Activated naive CD8-positive, alpha-beta T cell treated with anti-CD3 and anti-CD28 coated beads, Interleukin-2, amount 50 U/mL, for 24 hours (primary cell): ENCODE results near the gene FANCC.

Source experiments
- ATAC-seq: fragments of 150-1000 bp; cut with Tn5 transposase; one replicate; pipeline ENCODE4 v1.10.0; 2021
- DNase-seq: peaks from one replicate; pipeline ENCODE4 v3.0.0; 2021
- H3K27ac Mint-ChIP-seq: one replicate; pipeline ENCODE4 v1.8.0; 2021; ENCODE audit warnings: mild to moderate bottlenecking, mixed read lengths
- H3K27me3 Mint-ChIP-seq: one replicate; pipeline ENCODE4 v1.8.0; 2021; ENCODE audit warnings: mixed read lengths
- H3K36me3 Mint-ChIP-seq: one replicate; pipeline ENCODE4 v1.8.0; 2021; ENCODE audit warnings: low read depth, mixed read lengths
- H3K4me1 Mint-ChIP-seq: one replicate; pipeline ENCODE4 v1.8.0; 2021; ENCODE audit warnings: mixed read lengths
- H3K4me3 Mint-ChIP-seq: one replicate; pipeline ENCODE4 v1.8.0; 2021; ENCODE audit warnings: mild to moderate bottlenecking, moderate library complexity, mixed read lengths
- H3K9me3 Mint-ChIP-seq: one replicate; pipeline ENCODE4 v1.8.0; 2021; ENCODE audit warnings: mixed read lengths

The FANCC gene

DNA sequence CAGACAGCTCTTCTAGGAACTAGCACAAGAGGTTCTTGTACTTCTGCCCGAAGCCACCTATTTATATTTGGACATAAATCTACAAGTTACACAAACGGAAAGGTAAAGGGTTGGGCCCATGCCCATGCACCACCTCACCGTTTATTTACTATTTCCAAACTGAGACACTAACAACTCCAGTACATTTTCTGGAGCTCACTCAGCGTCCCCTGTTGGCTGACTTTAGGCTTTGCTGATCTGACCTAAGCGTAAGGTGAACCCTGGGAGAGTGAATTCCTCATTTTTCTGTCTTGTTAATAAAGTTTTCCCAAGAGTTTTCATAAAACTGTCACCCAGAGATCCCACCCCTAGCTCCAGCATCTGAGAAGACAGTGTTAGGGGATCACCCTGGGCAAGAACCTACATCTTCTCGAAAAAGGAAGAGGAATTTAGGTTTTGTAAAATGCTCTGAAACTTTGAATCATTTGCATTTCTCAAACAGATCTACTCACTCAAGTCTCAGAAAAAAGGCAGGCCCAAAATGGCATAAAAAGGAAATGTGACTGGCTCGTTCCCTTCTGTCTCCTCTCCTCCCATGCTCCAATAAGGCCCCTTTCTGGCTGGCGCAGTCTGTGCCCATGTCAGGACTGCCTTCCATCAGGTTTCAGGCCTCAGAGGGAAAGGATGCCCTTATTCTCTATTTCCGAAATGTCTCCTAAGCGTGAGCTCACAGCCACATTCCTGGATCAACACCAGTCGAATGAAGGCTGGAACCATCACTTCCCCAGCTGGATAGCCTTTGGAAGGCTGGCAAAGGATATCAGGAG lies 201.3 kb downstream of the FANCC start:
- Mint-ChIP-seq H3K4me3 (no peak overlapping the region), H3K36me3 (no peaks in the 10 kb centered on the region), H3K4me1 (no peaks in the 10 kb centered on the region), H3K27ac (no peak overlapping the region), H3K27me3 (no peaks in the 10 kb centered on the region), H3K9me3 (no peaks in the 10 kb centered on the region)
- ATAC-seq (no peak), DNase-seq (no peak)

GRCh38 chr9:95115104-95115503 lies 202.4 kb downstream of the FANCC start:
- no peak for ATAC-seq
- H3K4me3 Mint-ChIP-seq, result no peak overlapping the region
- no peaks in the 10 kb centered on the region for H3K4me1 Mint-ChIP-seq
- H3K36me3 Mint-ChIP-seq, result no peaks in the 10 kb centered on the region
- no peak for DNase-seq
- no peaks in the 10 kb centered on the region for H3K9me3 Mint-ChIP-seq
- H3K27ac Mint-ChIP-seq, result no peak overlapping the region
- no peaks in the 10 kb centered on the region for H3K27me3 Mint-ChIP-seq

GRCh38 chr9:95112436-95113280 lies 204.9 kb downstream of the FANCC start:
- no peaks in the 10 kb centered on the region for H3K36me3 Mint-ChIP-seq
- H3K4me3 Mint-ChIP-seq, result no peak overlapping the region
- H3K27ac Mint-ChIP-seq, result no peak overlapping the region
- no peak for DNase-seq
- H3K4me1 Mint-ChIP-seq, result no peaks in the 10 kb centered on the region
- no peaks in the 10 kb centered on the region for H3K27me3 Mint-ChIP-seq
- ATAC-seq, result no peak
- H3K9me3 Mint-ChIP-seq, result no peaks in the 10 kb centered on the region

- Mint-ChIP-seq H3K9me3 (no peaks in the 10 kb centered on the region), H3K4me1 (no peaks in the 10 kb centered on the region), H3K4me3 (no peak overlapping the region)
Measured at GRCh38 chr9:95111716-95112115, 205.8 kb downstream of the FANCC start.

GRCh38 chr9:95110921-95111525 lies 206.5 kb downstream of the FANCC start:
- DNase-seq (no peak), ATAC-seq (no peak)
- H3K4me1 Mint-ChIP-seq, result no peaks in the 10 kb centered on the region
- H3K27ac Mint-ChIP-seq, result no peak overlapping the region
- no peaks in the 10 kb centered on the region for H3K9me3 Mint-ChIP-seq
- H3K4me3 Mint-ChIP-seq, result no peak overlapping the region
- no peaks in the 10 kb centered on the region for H3K27me3 Mint-ChIP-seq
- H3K36me3 Mint-ChIP-seq, result peaks cover 1% of the 10 kb centered on the region

More at GRCh38 chr9:95111716-95112115, 205.8 kb downstream of the FANCC start:
- Mint-ChIP-seq H3K27ac (no peak overlapping the region), H3K36me3 (peaks cover 1% of the 10 kb centered on the region), H3K27me3 (no peaks in the 10 kb centered on the region)
- ATAC-seq (no peak), DNase-seq (no peak)

DNA sequence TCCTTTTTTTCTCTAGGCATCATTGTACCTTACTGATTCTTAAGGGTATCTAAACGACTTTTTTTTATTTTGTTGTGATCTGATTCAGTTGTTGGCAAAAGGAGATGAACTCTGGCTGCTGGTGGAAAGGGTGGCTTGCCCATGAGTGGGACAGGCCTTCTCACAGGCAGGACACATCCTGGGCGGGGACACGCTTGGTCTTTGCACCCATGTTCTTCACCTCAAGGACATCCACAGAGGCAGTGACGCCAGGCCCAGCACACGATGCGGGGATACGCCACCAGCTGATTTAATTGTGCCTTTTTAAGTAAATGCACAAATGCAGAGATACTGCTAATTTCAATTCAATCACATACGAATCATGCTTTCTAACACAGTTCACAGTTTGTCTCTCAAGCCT lies 208.1 kb downstream of the FANCC start:
- no peaks in the 10 kb centered on the region for H3K9me3 Mint-ChIP-seq
- peaks cover 3% of the 10 kb centered on the region for H3K36me3 Mint-ChIP-seq
- H3K4me3 Mint-ChIP-seq, result no peak overlapping the region
- no peak for ATAC-seq
- no peaks in the 10 kb centered on the region for H3K4me1 Mint-ChIP-seq
- no peak overlapping the region for H3K27ac Mint-ChIP-seq
- no peaks in the 10 kb centered on the region for H3K27me3 Mint-ChIP-seq
- DNase-seq, result no peak

- DNase-seq, result no peak
- Mint-ChIP-seq H3K27me3 (no peaks in the 10 kb centered on the region), H3K9me3 (no peaks in the 10 kb centered on the region), H3K36me3 (peaks cover 3% of the 10 kb centered on the region), H3K4me1 (no peaks in the 10 kb centered on the region), H3K4me3 (no peak overlapping the region), H3K27ac (no peak overlapping the region)
- no peak for ATAC-seq
Measured at GRCh38 chr9:95108777-95109176, 208.7 kb downstream of the FANCC start.

GRCh38 chr9:95107976-95108375 lies 209.5 kb downstream of the FANCC start:
- no peaks in the 10 kb centered on the region for H3K4me1 Mint-ChIP-seq
- no peaks in the 10 kb centered on the region for H3K9me3 Mint-ChIP-seq
- no peak overlapping the region for H3K4me3 Mint-ChIP-seq
- ATAC-seq (no peak), DNase-seq (no peak)
- H3K36me3 Mint-ChIP-seq, result peaks cover 3% of the 10 kb centered on the region
- no peaks in the 10 kb centered on the region for H3K27me3 Mint-ChIP-seq
- H3K27ac Mint-ChIP-seq, result no peak overlapping the region

- no peak for DNase-seq
- ATAC-seq, result no peak
- Mint-ChIP-seq H3K27me3 (no peaks in the 10 kb centered on the region), H3K9me3 (no peaks in the 10 kb centered on the region), H3K4me1 (no peaks in the 10 kb centered on the region), H3K27ac (no peak overlapping the region), H3K36me3 (peaks cover 3% of the 10 kb centered on the region), H3K4me3 (no peak overlapping the region)
Measured at GRCh38 chr9:95107001-95107749, 210.3 kb downstream of the FANCC start.

DNA sequence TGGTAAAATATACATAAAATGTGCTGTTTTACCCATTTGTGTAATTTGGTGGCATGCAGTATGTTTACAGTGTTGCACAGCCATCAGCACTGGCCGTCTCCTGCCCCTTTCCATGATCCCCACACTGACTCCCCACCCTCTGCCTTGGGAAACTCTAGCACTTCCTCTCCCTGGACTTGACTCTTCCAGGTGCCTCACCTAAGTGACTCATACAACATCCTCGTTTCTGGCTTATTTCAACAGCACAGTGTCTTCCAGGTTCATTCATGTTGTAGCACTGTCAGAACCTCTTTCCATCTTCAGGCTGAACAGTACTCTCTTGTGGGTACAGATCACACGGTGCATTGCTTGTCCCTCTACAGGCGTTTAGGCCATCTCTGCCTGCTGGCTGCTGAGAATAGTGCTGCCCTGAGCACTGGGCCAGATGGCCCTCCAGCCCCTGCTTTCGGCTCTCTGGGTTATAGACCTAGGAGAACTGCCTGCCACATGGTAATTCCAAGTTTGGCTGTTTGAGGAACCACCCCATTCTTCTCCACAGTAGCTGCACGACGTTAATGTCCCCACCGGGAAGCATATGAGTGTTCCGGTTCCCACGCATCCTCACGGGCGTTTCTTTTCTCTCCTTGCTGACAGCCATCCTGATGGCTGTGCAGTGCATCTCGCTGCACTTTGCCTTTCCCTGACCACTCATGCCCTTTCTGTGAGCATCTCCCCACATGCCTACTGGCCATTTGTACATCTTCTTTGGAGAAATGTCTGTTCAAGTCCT lies 211.8 kb downstream of the FANCC start:
- Mint-ChIP-seq H3K36me3 (peaks cover 3% of the 10 kb centered on the region), H3K9me3 (no peaks in the 10 kb centered on the region), H3K27ac (no peak overlapping the region), H3K27me3 (no peaks in the 10 kb centered on the region), H3K4me3 (no peak overlapping the region), H3K4me1 (no peaks in the 10 kb centered on the region)
- ATAC-seq (no peak), DNase-seq (no peak)

GRCh38 chr9:95104980-95105379 lies 212.5 kb downstream of the FANCC start:
- no peaks in the 10 kb centered on the region for H3K4me1 Mint-ChIP-seq
- H3K27ac Mint-ChIP-seq, result no peak overlapping the region
- no peak for DNase-seq
- H3K9me3 Mint-ChIP-seq, result no peaks in the 10 kb centered on the region
- no peaks in the 10 kb centered on the region for H3K27me3 Mint-ChIP-seq
- H3K36me3 Mint-ChIP-seq, result peaks cover 3% of the 10 kb centered on the region
- no peak overlapping the region for H3K4me3 Mint-ChIP-seq
- no peak for ATAC-seq

DNA sequence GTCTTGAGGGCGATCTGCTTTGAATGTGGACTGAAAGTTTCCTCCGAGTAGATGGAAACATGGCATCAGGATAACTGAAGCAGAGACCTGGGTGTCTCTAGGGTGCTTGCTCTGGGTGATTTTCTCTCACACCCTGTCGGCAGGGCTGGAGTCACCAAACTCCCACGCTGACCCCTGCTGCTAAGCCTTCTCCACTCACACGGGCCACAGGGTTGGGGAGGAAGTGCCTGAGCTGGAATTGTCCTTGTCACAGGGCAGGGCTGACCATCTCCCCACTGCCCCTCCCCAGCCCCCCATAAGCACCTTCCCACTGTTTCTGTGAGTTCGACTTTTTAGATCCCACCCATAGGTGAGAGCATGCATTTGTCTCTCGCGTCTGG lies 212.9 kb downstream of the FANCC start:
- no peak overlapping the region for H3K27ac Mint-ChIP-seq
- no peaks in the 10 kb centered on the region for H3K4me1 Mint-ChIP-seq
- no peaks in the 10 kb centered on the region for H3K9me3 Mint-ChIP-seq
- peaks cover 3% of the 10 kb centered on the region for H3K36me3 Mint-ChIP-seq
- DNase-seq (no peak), ATAC-seq (no peak)
- no peak overlapping the region for H3K4me3 Mint-ChIP-seq
- no peaks in the 10 kb centered on the region for H3K27me3 Mint-ChIP-seq

DNA sequence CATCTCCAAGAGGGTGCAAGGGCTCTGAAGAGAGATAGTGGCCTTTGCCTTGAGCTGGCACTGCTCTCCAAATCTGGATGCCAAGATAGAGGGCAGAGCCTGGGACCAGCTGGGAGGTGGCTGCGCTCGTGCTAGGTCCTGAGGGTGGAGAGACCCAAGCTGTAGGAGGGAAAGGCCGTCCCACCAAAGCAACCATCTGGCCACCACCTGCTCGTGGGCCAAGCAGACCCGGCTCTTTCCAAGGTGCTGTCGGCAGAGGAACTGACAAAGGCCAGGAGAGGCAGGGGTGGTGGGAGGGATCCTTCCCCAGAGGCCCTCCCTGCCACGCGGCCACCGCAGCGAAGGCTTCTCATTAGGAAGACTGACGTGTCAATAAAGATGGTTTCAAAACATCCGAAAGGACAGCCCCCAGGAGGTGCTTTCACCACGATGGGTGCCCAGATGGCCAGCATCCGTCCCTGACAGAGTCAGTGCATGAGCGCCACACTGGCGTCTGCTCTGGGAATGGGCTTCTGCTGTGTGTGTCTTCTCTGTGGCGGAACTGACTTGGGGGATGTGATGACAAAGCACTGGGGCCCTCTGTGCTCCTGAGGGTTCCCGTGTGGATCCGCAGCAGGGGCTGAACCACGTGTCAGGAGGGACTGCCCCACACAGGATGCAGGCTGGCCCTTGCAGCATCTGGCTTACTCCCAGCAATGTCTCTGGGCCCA lies 213.5 kb downstream of the FANCC start:
- peaks cover 3% of the 10 kb centered on the region for H3K36me3 Mint-ChIP-seq
- ATAC-seq, result no peak
- H3K27me3 Mint-ChIP-seq, result no peaks in the 10 kb centered on the region
- H3K27ac Mint-ChIP-seq, result no peak overlapping the region
- no peaks in the 10 kb centered on the region for H3K9me3 Mint-ChIP-seq
- no peak overlapping the region for H3K4me3 Mint-ChIP-seq
- no peak for DNase-seq
- no peaks in the 10 kb centered on the region for H3K4me1 Mint-ChIP-seq
